Upper lobe of left lung (tissue), 4 donors: Measurements from ENCODE around the gene DYNLT3.

Experiments
- CTCF ChIP-seq, 6 experiments: fragments of 450-650 bp in 4 of 6; fragments of 200-600 bp in 2 of 6; sonication (generic) in 2 of 6; IDR thresholded peaks; one replicate each; pipeline ENCODE4 v1.5.1; 2016 to 2019; ENCODE audit warnings: antibody characterized with exemption in 6 of 6
- EP300 ChIP-seq, 4 donors: sonication (generic); formaldehyde crosslinking; IDR thresholded peaks; one replicate each; pipeline ENCODE4 v1.5.1; 2017; ENCODE audit warnings: antibody characterized with exemption in 4 of 4, control low read depth in 2 of 4
- POLR2A ChIP-seq, 4 donors: fragments of 450-650 bp; IDR thresholded peaks; one replicate each; pipeline ENCODE4 v1.5.1; 2016 to 2017; ENCODE audit warnings: antibody characterized with exemption in 4 of 4, mild to moderate bottlenecking in 2 of 4
- POLR2AphosphoS5 ChIP-seq, 2 donors: sonication (generic); formaldehyde crosslinking; IDR thresholded peaks; one replicate each; pipeline ENCODE4 v1.5.1; 2017; ENCODE audit warnings: antibody characterized with exemption in 2 of 2

GRCh38 chrX:37796805-37797204 is 50.6 kb downstream of the DYNLT3 start:
- TF ChIP-seq CTCF (IDR thresholded peaks at IDR 0.05) (no peak), POLR2AphosphoS5 (IDR thresholded peaks at IDR 0.05) (no peak), POLR2A (IDR thresholded peaks at IDR 0.05) (no peak), EP300 (IDR thresholded peaks at IDR 0.05) (no peak)
